Effector CD8-positive, alpha-beta T cell (primary cell): ENCODE measurements around the gene ZC3H18.
A peak's percentile ranks its signal among the peaks of the same experiment; 100 is the strongest.

ENCODE experiments used
- DNase-seq: peaks from one replicate; lab custom pipeline; 2025; lab: John Stamatoyannopoulos, UW

ZC3H18 gene

DNA sequence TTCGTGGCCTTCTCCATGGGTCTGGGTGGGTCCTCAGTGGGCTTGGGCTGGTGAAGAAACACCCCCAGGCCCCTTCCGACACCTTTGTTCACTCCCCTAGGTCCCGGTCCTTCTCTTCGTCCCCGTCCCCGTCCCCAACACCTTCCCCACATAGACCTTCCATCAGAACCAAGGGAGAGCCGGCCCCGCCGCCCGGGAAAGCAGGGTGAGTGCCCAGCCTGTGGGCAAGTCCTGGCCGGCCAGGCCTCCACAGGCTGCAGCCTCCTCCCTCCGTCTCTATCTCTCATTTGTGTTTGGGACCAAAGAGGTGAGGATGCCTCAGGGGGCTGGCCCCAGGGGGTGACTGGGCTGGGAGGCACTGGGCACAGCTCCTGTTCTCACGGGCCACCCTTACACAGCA is 53.7 kb downstream of the ZC3H18 start:
- no peak for DNase-seq

DNA sequence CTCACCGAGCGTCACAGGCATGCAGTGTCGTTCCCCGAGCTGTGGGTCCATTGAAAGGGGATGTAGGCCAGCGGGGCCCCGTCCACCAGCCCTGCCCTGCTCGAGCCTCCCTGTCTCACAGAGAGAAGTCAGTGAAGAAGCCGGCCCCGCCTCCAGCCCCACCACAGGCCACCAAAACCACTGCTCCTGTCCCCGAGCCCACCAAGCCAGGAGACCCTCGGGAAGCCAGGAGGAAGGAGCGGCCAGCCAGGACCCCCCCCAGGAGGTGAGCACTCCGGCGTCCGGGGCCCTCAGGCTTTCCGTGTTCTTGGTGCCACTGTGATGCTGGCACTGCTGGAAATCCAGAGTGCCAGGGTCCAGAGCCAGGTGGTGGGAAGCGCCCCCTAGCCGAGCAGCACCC is 54.3 kb downstream of the ZC3H18 start:
- DNase-seq, result no peak

DNA sequence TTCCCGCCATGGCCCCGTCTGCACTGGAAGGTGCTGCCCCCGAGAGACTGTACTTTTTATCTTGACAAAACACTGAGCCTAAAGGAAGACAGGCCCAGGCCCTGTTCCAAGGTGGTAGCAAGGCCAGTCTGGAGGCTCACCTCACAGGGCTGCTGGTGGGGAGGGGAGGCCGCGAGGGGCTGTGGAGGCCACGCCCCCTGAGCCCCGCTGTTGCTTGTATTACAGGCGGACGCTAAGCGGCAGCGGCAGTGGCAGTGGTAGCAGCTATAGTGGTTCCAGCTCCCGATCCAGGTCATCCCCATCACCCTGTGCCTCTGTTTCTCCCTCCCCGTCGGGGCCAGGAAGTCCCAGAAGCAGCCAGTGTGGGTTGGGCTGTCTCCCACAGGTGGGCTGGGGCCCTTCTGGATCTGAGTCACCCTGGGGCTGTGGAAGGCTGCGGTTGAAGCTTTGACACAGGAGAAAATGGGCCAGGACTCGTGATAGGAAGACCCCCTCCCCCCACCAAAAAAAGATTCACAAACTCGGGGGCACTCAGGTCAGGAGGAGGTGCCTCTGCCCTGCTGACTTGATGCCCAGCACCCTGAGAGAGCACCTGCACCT is 54.9 kb downstream of the ZC3H18 start:
- DNase-seq, result no peak

DNA sequence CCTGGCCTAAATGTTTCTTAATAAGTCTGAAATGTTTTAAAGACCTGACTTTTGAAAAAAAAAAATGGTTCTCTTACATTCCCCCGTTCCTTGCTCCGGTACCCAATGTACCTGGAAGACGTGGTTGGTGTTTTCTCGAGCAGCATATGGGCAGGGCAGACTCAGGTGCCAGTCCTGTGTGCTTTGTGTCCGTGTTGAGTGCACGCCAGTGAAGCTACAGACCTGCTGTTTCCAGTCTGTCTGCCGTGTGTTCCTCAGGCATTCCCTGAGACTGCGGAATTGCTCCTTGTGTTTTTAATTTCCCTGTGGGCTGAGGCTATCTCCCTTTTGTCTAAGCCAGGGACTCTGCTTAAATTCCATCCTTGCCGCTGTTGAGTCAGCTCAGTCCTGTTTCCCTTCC is 56.4 kb downstream of the ZC3H18 start:
- DNase-seq, result no peak

DNA sequence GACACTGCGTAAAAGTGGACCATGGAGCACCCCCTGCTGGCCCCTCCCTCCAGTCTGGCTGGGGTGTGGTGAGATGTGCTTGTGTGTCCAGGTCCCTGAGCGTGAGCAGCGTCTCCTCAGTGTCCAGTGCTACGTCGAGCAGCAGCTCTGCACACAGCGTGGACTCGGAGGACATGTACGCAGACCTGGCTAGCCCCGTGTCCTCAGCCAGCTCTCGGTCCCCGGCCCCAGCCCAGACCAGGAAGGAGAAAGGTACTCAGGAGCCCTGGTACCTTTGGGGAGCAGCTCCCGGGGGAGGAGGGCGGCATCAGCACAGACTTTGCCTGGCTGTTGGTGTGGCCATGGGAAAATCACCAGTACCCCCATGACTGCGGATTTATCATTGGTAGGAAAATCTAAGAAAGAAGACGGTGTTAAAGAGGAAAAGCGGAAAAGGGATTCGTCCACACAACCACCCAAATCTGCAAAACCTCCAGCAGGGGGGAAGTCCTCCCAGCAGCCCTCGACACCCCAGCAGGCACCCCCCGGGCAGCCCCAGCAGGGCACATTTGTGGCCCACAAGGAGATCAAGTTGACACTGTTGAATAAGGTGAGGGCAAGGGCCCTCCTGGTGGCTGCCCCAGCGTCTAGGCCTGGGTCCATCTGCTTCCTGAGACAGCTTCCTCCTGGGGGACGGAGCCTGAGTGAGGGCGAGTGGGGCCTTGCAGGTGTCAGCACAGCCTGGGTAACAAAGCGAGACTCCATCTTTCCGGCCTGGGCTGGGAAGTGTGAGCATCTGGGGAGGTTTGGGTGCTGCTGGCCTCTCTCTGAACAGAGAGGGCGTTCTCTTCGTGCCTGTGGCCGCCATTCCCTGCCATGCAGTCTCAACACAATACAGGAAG is 57.6 kb downstream of the ZC3H18 start:
- DNase-seq, result no peak

DNA sequence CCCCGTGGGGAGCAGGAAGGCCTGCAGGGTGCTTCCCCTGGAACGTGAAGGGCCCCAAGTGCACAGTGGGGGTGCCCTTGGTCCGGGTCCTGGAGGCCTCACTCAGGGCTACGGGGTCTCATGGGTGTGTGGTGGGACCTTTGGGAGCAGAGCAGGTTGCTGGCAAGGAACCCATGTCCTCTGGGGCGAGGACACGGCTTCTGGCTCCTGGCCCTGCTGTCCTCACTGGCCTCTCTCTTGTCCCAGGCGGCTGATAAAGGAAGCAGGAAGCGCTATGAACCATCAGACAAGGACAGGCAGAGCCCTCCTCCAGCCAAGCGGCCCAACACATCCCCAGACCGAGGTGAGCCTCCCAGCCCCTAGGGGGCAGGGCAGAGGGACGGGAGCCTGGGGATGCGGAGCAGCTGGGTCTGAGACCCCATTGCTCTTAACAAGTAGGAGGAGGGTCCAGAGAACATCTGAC is 58.3 kb downstream of the ZC3H18 start:
- no peak for DNase-seq

DNA sequence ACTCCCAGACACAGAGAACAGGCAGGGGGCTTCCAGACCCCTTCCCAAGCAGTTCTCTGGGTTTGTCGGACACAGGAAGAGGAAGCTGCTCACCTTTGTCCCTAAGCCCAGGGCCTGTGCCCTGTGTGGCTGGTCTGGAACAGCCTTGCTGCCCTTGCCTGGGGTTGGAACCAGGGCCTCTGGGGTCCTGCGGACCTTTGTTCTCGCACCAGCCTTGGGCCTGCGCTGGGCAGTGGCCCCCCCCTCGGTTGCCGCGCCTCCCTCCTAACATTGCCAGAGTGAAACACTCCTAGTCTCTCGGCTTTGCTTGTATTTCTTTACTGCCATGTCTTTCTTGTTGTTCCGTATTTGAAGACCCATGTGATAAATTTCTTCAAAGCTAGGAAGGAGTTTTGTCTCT is 59.6 kb downstream of the ZC3H18 start:
- DNase-seq, result no peak

DNA sequence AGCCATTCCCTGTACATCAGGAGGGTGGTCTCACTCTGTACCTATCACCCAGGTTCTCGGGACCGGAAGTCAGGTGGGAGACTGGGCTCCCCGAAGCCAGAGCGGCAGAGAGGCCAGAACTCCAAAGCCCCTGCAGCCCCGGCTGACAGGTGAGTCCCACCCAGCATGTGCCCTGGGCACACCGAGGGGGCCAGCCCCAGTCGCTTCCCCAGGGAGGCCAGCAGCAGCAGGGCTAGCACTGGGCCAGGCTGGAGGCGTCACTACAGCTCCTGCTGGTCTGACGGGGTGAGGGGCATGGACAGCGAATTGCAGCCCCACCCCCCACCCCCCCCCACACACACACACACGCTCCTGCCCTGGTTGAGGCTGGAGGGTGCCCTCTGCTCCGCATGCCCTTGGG is 60.2 kb downstream of the ZC3H18 start:
- no peak for DNase-seq

DNA sequence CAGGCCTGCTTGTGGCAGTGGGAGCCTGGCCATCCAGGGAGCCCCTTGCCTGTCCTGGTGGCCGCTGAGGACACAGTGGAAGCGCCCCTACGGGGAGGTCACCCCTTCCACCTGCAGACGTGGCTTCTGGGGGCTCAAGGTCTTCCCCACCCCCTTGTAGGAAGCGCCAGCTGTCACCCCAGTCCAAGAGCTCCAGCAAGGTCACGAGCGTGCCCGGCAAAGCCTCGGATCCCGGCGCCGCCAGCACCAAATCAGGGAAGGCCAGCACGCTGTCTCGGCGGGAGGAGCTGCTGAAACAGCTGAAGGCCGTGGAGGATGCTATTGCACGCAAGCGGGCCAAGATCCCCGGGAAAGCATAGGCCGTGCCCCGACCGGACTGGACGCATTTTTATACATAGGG is 60.7 kb downstream of the ZC3H18 start:
- no peak for DNase-seq

DNA sequence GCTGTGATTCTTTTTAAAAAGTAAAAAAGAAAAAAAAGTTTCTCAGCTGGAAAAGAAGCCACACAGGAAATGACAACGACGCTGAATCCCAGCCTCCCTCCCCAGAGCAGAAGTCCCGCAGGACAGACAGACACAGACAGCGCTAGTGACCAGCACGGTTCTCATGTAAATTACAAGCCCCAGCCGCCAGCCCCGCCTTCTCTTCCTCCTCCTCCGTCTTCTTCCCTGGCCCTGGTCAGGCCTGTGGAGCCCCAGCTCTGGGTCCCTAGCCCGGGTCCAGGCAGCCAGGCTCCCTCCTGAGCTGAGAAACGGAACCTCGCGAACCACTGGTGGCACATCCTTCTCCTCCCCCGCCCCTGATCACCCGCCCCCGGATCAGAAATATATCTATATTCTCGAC is 61.2 kb downstream of the ZC3H18 start:
- no peak for DNase-seq

DNA sequence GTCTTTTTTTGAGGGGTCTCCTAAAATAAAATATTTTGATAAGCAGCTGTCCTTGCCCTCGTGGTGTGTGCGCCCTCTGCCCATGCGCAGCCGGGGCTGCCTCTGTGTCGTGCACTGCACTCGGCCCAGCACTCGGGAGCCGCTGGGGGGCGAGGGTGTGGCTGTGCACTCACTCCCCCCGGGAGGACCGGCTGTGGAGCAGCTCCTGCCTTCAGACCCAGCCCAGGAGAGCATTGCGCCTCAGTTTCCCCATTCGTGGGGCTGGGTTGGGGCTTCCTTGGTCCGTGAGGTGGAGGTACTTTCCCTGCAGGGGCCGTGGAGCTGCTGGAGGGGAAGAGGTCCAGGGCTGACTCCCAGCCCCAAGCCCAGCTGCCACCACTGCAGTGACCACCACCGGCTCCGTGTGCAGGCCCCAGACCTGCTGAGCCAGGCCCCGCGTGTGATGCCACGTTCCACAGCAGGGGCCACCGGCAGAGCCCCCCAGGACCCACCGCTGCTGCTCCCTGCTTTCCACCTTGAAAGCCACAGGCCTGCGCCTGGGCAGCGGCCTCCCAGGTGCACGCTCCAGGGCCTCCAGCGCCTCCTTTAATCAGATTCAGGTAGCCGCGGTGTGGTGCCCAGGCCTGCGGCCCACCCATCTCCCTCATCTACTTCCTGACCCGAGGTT is 61.9 kb downstream of the ZC3H18 start:
- DNase-seq, result no peak

DNA sequence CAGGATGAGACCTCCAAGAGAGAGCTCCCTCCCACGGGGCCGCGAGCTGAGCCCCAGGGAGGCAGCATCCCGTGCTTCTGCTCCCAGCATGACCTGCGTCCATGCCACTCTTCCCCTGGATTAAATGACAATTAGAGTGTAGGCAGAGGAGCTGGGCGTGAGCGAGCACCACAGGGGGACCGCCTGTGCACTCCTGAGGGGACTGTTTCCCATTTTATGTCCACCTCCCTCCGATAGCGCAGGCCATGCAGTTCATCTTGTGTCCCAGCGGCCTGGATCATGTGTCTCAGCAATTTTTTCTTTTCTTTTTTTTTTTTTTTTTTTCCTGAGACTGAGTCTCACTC is 62.4 kb downstream of the ZC3H18 start:
- DNase-seq, result no peak

DNA sequence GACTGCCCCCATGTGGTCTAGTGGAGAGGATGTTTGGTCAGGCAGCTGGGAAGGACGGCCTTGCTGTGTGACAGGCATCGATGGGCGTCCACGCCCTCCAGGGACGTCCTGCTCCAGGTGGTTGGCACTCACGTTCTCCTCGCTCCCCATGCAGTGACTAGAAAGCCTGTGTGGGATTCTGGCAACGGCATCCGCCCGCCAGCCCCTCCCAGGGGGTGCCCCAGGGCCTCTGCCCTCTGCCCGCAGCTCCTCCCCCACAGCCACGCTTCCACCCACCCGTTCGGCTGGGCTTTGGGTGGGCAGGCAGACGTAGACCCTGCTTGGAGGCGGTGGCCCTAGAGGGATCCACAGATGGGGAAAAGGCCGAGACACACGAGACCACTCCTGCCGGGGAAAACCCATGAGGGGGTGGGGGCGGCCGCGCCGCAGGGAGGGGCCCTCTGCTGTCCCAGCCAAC is 63.5 kb downstream of the ZC3H18 start:
- peak; percentile 17 for DNase-seq

DNA sequence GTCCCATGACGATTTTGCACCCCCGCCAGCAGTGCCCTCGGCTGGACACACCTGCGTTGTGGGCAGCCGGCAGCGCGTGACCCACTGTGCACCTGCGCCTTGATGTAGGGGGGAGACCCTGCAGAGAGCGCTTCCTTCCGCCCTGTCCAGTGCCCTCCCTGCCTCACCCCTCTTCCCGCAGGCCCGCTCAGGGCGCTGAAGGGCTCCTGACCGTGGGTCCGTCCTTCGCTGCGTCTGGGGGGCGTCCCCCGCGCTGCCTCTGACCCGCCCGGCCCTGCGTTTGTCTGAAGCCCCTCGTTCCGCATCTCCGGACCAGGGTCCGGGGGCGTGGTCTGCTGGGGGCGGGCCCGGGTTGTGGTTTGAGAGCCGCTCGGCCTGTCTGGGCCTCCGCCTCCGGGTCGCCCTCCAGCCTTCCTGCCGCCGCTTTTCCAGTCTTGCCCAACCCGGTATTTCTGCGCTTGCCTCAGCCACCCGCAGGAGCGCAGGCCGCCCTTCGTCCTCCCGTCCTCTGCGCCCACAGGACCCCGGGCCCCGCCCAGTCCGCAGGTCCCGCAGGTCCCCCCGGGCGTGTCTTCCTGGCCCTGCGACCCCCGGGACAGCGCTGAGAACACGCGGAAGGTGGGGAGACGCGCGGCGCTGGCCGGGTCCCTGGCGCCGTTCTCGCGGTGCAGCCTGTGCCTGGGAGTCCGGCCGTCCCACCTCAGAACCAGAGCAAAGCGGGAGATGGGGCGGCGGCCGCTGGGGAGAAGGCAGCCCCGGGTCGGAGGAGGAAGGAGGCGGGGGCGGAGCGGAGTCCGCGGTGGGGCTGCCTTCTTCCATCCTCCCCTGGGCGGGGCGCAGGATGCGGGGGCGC is 64.2 kb downstream of the ZC3H18 start:
- peak; percentile 12 for DNase-seq

DNA sequence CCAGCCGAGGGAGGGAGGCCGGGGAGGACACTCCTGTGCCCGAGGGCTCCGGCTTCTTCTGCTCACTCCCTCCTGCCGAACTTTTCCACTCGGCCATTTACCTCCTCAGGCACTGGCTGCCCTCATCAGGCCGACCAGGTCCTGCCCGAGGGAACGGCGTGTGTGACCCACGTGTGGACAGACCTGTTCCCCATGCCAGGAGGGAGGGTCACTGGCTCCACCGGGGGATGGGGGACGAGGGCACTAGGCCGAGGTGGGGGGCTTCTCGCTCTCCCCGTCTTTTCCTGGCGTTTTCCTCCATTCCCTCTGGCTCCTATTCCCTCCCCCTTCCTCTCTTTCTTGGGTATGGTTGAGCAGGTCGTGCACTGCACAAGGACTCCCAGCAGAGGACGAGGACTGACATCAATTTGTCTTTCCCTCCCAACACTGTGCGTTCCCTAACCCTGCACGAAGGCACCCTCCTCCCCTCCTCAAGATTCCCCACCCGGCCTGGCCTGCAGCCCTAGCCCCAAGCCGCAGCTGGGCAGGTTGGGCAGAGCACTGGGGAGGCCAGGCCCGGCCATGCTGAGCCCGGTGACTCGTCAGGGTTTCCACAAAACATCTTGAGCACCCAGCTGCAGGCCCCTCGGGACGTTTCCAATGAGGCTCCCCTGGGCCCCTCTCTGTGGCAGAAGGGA is 64.9 kb downstream of the ZC3H18 start:
- no peak for DNase-seq

DNA sequence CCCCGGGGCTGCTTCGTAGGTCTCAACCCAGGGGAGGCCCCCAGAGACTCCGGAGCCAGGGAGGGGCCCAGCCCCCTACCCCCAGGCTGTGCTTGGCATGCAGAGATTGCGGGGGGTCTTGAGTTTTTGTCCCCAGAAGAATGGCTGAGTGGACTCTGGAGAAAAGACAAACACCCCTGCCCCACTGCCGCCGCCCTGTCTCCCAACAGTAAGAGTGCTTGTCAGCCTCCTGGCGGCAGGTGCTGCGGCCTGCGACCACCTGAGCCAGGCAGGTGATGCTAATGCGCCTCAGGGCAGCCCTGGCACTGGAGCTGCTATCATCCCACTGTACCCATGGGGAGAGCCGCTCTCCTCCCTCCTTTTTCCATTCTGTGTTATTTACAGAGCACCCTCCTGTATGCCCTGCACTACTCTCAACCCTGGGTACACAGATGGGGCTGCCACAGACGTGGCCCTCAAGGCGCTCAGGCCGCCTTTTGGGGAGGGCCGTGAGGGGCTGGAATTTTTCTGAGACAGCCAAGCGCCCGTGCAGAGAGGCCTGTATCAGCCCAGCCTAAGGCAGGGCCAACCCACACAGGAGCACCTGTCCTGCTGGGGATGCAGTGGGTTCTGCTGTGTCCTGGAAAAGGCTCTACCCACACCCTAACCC is 65.6 kb downstream of the ZC3H18 start:
- DNase-seq, result no peak

DNA sequence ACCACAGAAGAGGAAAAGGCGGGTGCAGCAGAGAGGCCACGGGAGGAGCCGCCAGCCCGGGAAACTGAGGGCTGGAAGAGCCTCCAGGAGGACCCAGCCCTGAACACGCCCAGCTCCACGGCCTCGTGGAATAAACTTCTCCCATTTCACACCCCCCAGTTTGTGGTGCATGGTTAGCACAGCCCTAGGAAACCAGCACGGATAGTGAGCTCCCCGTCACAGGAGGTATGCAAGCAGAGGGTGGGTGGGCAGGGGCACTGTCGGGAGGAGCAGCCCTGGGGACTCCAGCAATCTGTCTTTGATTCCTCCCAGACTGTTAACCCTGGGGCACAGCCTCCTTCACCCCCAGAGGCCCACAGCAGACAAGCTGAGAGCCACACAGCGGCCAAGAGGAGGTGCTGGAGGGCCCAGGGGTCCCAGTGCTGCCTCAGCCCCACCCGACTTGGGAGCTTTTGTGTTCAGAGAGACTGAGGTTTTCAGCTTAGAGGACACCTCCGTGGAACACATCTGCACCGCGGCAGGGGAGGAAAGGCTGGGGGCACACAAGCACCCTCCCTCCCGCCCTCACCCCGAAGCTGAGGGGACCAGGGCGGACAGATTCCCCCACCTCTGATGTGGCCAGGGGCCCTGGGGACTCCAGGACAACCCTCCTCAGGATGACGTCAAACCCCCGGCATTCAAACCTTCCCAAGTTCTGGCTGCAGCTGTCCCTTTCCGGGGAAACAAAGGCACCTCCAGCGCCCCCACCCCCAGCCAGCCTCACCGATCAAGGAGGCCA is 66.5 kb downstream of the ZC3H18 start:
- no peak for DNase-seq

DNA sequence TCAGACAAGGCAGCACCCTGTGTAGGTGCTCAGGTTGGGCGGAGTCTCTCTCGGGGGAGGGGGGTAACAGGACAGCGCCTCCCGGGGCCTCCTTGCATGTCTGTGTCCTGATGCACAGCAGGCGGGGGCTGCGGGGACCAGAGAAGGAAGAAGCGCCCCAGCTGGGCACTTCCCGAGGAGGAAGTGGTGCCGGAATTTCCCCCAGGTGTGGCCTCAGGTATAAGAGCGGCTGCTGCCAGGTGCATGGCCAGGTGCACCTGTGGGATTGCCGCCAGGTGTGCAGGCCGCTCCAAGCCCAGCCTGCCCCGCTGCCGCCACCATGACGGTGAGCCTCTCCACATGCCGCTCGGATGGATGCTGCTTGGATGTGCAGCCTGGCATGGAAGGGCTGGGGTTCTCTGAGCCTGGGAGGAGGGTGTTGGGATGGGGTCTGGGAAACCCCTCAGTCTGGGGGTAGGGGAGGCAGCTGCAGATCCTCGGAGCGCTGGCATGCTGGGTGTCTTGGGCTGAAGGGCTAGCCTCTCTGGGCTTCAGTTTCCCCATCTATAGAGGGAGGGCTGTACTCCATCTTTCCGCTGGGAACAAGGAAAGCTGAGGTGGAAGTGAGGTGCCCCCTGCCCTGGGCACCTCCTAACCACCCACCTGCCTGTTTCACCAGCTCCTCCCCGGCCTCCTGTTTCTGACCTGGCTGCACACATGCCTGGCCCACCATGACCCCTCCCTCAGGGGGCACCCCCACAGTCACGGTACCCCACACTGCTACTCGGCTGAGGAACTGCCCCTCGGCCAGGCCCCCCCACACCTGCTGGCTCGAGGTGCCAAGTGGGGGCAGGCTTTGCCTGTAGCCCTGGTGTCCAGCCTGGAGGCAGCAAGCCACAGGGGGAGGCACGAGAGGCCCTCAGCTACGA is 68.4 kb downstream of the ZC3H18 start, which contains the start of gene IL17C:
Gene IL17C, plus strand, starts transcription at position 250 of the 908 bp plus-strand sequence. Its CDS starts 70 bp downstream, at position 320.
- no peak for DNase-seq
